ENCODE data around the gene SDC3. TPM values are rescaled to one million over a fixed set of nuclear protein-coding genes. Genes with fewer than 3 reads are reported as not detected.

SDC3 gene
- total RNA-seq, 1 donor from 2014 or later: 57.1 TPM

GRCh38 chr1:30893776-30894507 is 14.6 kb downstream of the SDC3 start:
- FAIRE-seq: no peak
- no peak for DNase-seq (ENCODE audit: low spot score in 2 of 2)

GRCh38 chr1:30892671-30893073 is 15.9 kb downstream of the SDC3 start:
- no peak for FAIRE-seq

GRCh38 chr1:30891227-30891552 is 17.4 kb downstream of the SDC3 start:
- FAIRE-seq (no peak), DNase-seq (ENCODE audit: low spot score in 2 of 2) (no peak)

More at GRCh38 chr1:30892671-30893073, 15.9 kb downstream of the SDC3 start:
- DNase-seq (ENCODE audit: low spot score in 2 of 2): no peak

- no peak for FAIRE-seq
- DNase-seq (ENCODE audit: low spot score in 2 of 2): no peak
Observed at GRCh38 chr1:30890502-30891226, 17.9 kb downstream of the SDC3 start.

- no peak for DNase-seq (ENCODE audit: low spot score in 2 of 2)
Observed at GRCh38 chr1:30889511-30889910, 19.0 kb downstream of the SDC3 start.

GRCh38 chr1:30888975-30889374 is 19.6 kb downstream of the SDC3 start:
- no peak for FAIRE-seq
- DNase-seq (ENCODE audit: low spot score in 2 of 2): no peak

More at GRCh38 chr1:30889511-30889910, 19.0 kb downstream of the SDC3 start:
- FAIRE-seq: no peak

GRCh38 chr1:30888391-30888790 is 20.2 kb downstream of the SDC3 start:
- peak in 1 of 2 donors; percentile 61 for DNase-seq (ENCODE audit: low spot score in 2 of 2)
- FAIRE-seq: no peak

GRCh38 chr1:30887485-30888315 is 20.9 kb downstream of the SDC3 start:
- DNase-seq (ENCODE audit: low spot score in 2 of 2): no peak
- FAIRE-seq: no peak

- FAIRE-seq (no peak), DNase-seq (ENCODE audit: low spot score in 2 of 2) (no peak)
Observed at GRCh38 chr1:30886710-30887428, 21.7 kb downstream of the SDC3 start.

- DNase-seq (ENCODE audit: low spot score in 2 of 2) (peak in 1 of 2 donors; percentile 61), FAIRE-seq (no peak)
Observed at GRCh38 chr1:30885570-30886522, 22.7 kb downstream of the SDC3 start.

GRCh38 chr1:30884723-30885122 is 23.8 kb downstream of the SDC3 start:
- DNase-seq (ENCODE audit: low spot score in 2 of 2): no peak
- FAIRE-seq: no peak

- FAIRE-seq: no peak
- DNase-seq (ENCODE audit: low spot score in 2 of 2): no peak
Observed at GRCh38 chr1:30883389-30884172, 25.0 kb downstream of the SDC3 start.

GRCh38 chr1:30882678-30883388 is 25.7 kb downstream of the SDC3 start:
- DNase-seq (ENCODE audit: low spot score in 2 of 2) (no peak), FAIRE-seq (no peak)

- no peak for FAIRE-seq
- no peak for DNase-seq (ENCODE audit: low spot score in 2 of 2)
Observed at GRCh38 chr1:30881319-30882181, 27.0 kb downstream of the SDC3 start.

GRCh38 chr1:30880678-30881318 is 27.8 kb downstream of the SDC3 start:
- no peak for FAIRE-seq

GRCh38 chr1:30879940-30880677 is 28.4 kb downstream of the SDC3 start:
- FAIRE-seq: no peak

More at GRCh38 chr1:30880678-30881318, 27.8 kb downstream of the SDC3 start:
- no peak for DNase-seq (ENCODE audit: low spot score in 2 of 2)

More at GRCh38 chr1:30879940-30880677, 28.4 kb downstream of the SDC3 start:
- DNase-seq (ENCODE audit: low spot score in 2 of 2): no peak
